ENCODE data around the gene FBXL16. TPM values are rescaled to one million over a fixed set of nuclear protein-coding genes. Genes with fewer than 3 reads are reported as not detected.
A peak's percentile ranks its signal among the peaks of the same experiment; 100 is the strongest.

Gene FBXL16
- total and polyA plus RNA-seq, 9 of the 15 experiments (the other 6 are each of a cell fraction or from before 2014, with no cell fraction given): 0.21 to 8.2 (median 1.7) TPM

- TF ChIP-seq BCLAF1 (IDR thresholded peaks at IDR 0.05; ENCODE audit: borderline replicate concordance in 1 of 2, control insufficient read depth in 1 of 2, low read depth in 2 of 2, low read length in 1 of 2) (no peak), KLF13 (tag; IDR thresholded peaks at IDR 0.05; ENCODE audit: borderline replicate concordance, low read depth) (0 out of 2 replicates have a peak, but pooled peaks have one; percentile 7), PRPF4 (IDR thresholded peaks at IDR 0.05; ENCODE audit: insufficient read depth, low read depth, low read length, poor library complexity, severe bottlenecking) (no peak), NCOR1 (IDR thresholded peaks at IDR 0.05) (no peak), TCFL5 (CRISPR knock-in tag; conservative IDR thresholded peaks at IDR 0.05) (no peak), FOXA1 (IDR thresholded peaks at IDR 0.05; ENCODE audit: borderline replicate concordance) (no peak), ZNF780A (CRISPR knock-in tag; IDR thresholded peaks at IDR 0.05) (no peak), PATZ1 (CRISPR knock-in tag; IDR thresholded peaks at IDR 0.05; ENCODE audit: borderline replicate concordance) (no peak), MXI1 (IDR thresholded peaks at IDR 0.05; ENCODE audit: low read depth, low read length) (no peak), TAF7 (tag; IDR thresholded peaks at IDR 0.05) (no peak), USF2 (CRISPR knock-in tag; IDR thresholded peaks at IDR 0.05) (peak; percentile 85), ZFP1 (CRISPR knock-in tag; IDR thresholded peaks at IDR 0.05) (no peak), MTF1 (CRISPR knock-in tag; IDR thresholded peaks at IDR 0.05; ENCODE audit: borderline replicate concordance) (no peak), TBP (optimal IDR thresholded peaks at IDR 0.05; ENCODE audit: low read depth, low read length) (peak; percentile 17), CREB3 (tag; conservative IDR thresholded peaks at IDR 0.05; ENCODE audit: low read depth) (peak; percentile 57; the same call in 1 of the 2 replicates), ZNF134 (CRISPR knock-in tag; conservative IDR thresholded peaks at IDR 0.05) (no peak), GMEB1 (CRISPR knock-in tag; IDR thresholded peaks at IDR 0.05) (peak; percentile 39; the same call in 1 of the 2 replicates), SUPT5H (IDR thresholded peaks at IDR 0.05) (peak; percentile 54; the same call in 1 of the 2 replicates), ZNF707 (CRISPR knock-in tag; conservative IDR thresholded peaks at IDR 0.05) (no peak)
These were observed 10.1 kb downstream of the FBXL16 start (continued) for GRCh38 chr16:695355-696089.

Measured in K562 (cell line).